Activated CD4-positive, alpha-beta T cell treated with anti-CD3 and anti-CD28 coated beads for 4 hours (primary cell): ENCODE measurements around the gene PSRC1.

Experiments used
- DNase-seq, 2 donors: peaks; one replicate each; pipeline ENCODE4 v3.0.0-alpha.2; 2020

The PSRC1 gene

DNA sequence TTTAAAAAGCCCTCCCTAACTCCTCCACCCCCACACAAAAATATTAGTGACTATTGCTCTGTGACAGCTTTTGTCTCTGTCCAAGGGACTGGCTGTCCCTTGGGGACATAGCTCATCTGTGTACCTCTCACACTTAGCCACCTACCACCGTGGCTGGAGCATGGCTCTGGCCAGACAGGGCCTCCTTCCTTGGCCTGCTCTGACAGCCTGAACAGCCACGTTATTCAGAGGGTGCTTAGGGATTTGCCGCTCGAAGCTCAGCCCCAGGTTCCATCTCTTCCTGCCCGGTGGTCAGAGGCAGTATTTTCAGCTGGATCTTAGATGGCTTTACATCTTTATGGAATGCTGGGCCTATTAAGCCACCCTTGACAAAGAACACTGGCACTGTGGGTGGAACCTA is 39.7 kb downstream of the PSRC1 start:
- no peak for DNase-seq

DNA sequence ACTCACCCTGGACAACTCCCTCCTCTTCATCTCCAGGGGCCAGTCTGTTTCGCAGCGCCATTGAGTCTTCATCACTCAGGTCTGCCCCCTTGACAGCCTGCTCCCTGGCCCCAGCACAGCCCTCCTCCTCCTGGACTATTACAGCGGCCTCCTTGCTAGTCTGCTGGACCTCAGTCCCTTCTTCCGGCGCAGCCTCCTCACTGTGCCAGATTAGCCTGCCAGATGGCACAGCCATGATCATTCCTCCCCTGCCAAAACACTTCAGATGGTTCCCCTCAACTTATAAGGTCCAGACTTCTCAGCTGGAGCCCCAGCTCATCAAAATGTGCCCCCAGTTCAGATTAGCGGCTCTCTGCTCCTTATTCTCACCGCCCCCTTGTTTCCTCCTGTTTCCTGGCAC is 40.6 kb downstream of the PSRC1 start:
- no peak for DNase-seq

DNA sequence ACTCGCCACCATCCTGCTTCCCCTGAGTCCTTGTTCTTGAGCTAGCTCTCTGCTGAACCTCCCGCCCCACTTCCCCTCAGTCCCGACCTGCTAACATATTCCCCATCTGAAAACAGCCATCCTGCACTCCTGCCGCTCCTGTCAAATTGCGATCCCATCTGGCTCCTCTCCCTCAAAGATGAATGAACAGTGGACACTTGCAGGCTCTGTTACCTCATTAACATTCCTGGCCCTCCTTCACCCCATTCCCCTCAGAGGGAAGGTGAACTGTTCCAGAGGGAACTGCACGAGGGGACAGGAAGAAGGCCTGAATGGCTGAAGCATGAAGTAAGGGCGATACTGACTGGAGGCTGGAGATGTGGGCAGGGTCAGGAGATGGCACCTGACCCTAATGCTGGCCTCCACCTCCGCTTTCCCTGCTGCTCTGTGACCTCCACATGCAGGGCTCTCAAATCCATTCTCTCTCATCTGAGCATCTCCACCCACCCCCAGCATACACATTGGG is 41.1 kb downstream of the PSRC1 start:
- DNase-seq = no peak

- no peak for DNase-seq
Measured at GRCh38 chr1:109241344-109241743, 41.6 kb downstream of the PSRC1 start.

DNA sequence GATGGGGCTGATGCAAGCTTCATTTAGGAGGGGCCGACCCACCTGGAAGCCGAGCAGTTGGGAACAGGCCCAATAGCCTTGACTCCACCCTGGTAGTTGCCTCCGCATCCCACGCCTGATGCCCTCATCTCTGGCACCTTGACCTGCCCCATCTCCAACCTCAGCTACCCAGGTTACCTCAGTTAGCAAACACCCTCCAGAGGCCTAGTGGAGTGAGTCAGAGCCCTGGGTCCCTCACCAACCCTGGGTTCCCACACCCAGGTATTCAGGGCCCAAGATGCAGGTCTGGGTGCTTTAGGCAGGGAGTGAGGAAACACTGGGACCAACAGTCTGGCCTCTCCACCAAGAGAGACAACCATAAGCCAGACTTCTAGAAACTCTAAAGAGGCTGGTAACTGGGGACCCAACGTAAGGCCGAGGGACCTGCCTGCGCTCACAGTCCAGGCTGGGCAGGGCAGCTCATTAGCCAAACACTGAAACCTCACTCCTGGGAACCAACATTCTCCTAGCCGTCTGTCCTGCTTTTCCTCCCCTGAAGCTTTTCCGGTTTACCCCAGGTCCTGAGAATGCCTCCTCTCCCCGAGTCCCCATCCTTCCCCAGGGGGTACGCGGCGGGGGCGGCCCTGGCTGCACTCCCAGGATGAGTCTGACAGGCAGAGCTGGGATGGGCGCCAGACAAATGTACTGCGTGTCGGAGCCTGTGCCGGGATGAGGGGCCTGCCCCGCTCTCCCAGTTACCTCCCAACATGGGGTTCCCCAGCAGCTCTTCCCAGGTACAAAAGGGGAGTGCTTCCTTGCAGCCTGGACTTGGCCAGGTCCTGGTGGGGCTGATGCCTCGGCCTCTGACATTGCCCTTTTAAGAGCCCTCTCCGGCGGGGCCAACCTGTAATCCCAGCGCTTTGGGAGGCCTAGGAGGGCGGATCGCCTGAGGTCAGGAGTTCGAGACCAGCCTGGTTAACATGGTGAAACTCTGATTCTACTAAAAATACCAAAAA is 42.5 kb downstream of the PSRC1 start:
- no peak for DNase-seq

GRCh38 chr1:109239409-109240068 is 43.4 kb downstream of the PSRC1 start:
- peak in 1 of 2 donors; percentile 33 for DNase-seq

DNA sequence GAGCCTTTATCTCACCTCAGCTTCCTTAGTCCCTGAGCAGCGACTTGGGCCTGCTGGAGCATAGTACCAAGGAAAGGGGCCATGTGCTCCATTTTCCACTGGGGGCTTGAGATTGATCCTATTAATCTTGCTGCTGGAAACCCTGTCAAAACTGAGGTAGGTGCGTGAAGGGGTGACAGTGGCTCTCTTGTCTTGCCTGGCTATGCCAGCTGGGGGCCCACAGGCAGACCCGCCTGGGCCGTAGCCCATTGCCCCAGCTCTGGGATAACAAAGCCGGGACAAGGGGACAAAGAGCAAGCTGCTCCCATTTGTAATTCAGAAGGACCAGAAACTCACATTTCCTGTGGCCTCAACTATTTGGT is 43.9 kb downstream of the PSRC1 start:
- DNase-seq = no peak

DNA sequence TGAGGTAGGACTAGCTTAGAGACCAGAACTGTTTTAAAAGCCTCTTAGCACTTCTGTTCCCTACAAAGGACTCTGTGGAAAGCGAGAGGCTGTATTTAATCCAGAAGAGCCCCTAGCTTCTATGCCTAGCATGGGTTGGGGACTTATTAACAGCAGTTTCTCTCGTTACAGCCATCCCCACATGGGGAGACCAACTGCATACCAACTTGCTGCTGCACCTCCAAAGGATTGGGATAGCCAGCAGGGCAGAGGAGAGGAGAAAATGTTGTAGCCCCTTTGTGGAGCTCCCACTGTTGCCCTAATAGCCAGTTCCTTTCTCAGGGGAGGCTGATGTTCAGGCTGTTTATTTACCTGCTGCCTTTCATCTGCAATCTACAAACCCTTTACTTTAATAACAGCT is 44.6 kb downstream of the PSRC1 start:
- DNase-seq = no peak

DNA sequence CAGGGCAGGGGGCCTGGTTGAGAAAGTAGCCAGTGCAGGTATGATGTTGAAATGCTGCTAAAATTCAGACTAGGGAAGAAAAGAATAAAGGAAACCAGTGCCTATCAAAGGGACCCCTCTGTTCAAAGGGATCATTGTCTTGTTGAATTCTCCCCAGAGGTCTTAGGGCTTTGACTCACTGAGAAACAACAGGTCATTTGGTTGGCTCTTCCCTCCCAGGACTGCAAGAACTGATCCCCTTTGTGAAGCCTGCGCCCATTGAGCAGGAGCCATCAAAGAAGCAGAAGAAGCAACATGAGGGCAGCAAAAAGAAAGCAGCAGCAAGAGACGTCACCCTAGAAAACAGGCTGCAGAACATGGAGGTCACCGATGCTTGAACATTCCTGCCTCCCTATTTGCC is 45.4 kb downstream of the PSRC1 start:
- DNase-seq = no peak

GRCh38 chr1:109235137-109235536 is 47.8 kb downstream of the PSRC1 start:
- no peak for DNase-seq

- DNase-seq = no peak
Measured at GRCh38 chr1:109231066-109231465, 51.9 kb downstream of the PSRC1 start.
